DND-41 (cell line): ENCODE measurements around the gene KPNA1.

ENCODE experiments used
- ATAC-seq: fragments of 200-7000 bp; cut with Tn5 transposase; 3 replicates; pipeline ENCODE4 v1.9.1; 2021; ENCODE audit warnings: low read depth; ENCODE audit not compliant: insufficient read depth
- DNase-seq: peaks from one replicate; pipeline ENCODE4 v3.0.0-alpha.2; 2020
- H2AFZ ChIP-seq: 2 replicates; pipeline ENCODE4 v1.6.0; 2012; ENCODE audit warnings: low read depth, low read length
- H3K27ac ChIP-seq: 2 replicates; pipeline ENCODE4 v1.5.1; 2012; ENCODE audit warnings: low read length, inconsistent platforms
- H3K27me3 ChIP-seq: fragments of 200-600 bp; sonication (generic); 2 replicates; pipeline ENCODE4 v1.6.0; 2012; ENCODE audit warnings: low read length, mild to moderate bottlenecking, inconsistent platforms; ENCODE audit not compliant: insufficient read depth, poor library complexity
- H3K36me3 ChIP-seq: 2 replicates; pipeline ENCODE4 v1.5.1; 2012; ENCODE audit warnings: low read length, inconsistent platforms; ENCODE audit not compliant: insufficient read depth
- H3K4me1 ChIP-seq: 2 replicates; pipeline ENCODE4 v1.5.1; 2012; ENCODE audit warnings: mild to moderate bottlenecking, low read length; ENCODE audit not compliant: insufficient read depth
- H3K4me2 ChIP-seq: 2 replicates; pipeline ENCODE4 v1.6.0; 2012; ENCODE audit warnings: mild to moderate bottlenecking, moderate library complexity, low read length, inconsistent platforms; ENCODE audit not compliant: insufficient read depth
- H3K4me3 ChIP-seq, 2 experiments: fragments of 200-600 bp in 1 of 2; shearing (Covaris generic) in 1 of 2; 2 replicates each; pipeline ENCODE4 v1.5.1; 2012 to 2016; ENCODE audit warnings: inconsistent platforms in 2 of 2, low read length in 2 of 2, mild to moderate bottlenecking in 2 of 2, low read depth in 1 of 2, moderate library complexity in 1 of 2
- H3K79me2 ChIP-seq: 2 replicates; pipeline ENCODE4 v1.6.0; 2012; ENCODE audit warnings: low read length, inconsistent platforms; ENCODE audit not compliant: insufficient read depth
- H3K9ac ChIP-seq: 2 replicates; pipeline ENCODE4 v1.6.0; 2012; ENCODE audit warnings: low read depth, mild to moderate bottlenecking, inconsistent platforms, low read length, moderate library complexity
- H3K9me3 ChIP-seq: 2 replicates; pipeline ENCODE4 v1.5.1; 2012; ENCODE audit warnings: low read length, moderate library complexity, mild to moderate bottlenecking, inconsistent platforms; ENCODE audit not compliant: insufficient read depth, severe bottlenecking
- H4K20me1 ChIP-seq: 2 replicates; pipeline ENCODE4 v1.6.0; 2012; ENCODE audit warnings: low read length; ENCODE audit not compliant: insufficient read depth
- CTCF ChIP-seq: IDR thresholded peaks from 2 replicates; pipeline ENCODE4 v1.5.1; 2012; ENCODE audit warnings: borderline replicate concordance, low read length, moderate library complexity, mild to moderate bottlenecking; ENCODE audit not compliant: poor library complexity, severe bottlenecking; ENCODE audit errors: extremely low read depth
- EZH2 ChIP-seq: IDR thresholded peaks from 3 replicates; pipeline ENCODE4 v1.6.1; 2012; ENCODE audit warnings: borderline replicate concordance, low read depth, mild to moderate bottlenecking, moderate library complexity, low read length, inconsistent platforms; ENCODE audit not compliant: severe bottlenecking

Gene KPNA1

GRCh38 chr3:122558605-122559004 lies 43.9 kb upstream of the KPNA1 start:
- Histone ChIP-seq H3K36me3 (peaks cover 52% of the 10 kb centered on the region), H3K27ac (no peak overlapping the region), H3K4me2 (no peak overlapping the region), H3K9ac (no peak overlapping the region), H3K4me1 (peaks cover 22% of the 10 kb centered on the region), H3K27me3 (no peaks in the 10 kb centered on the region), H3K4me3 (no peak overlapping the region), H3K9me3 (no peaks in the 10 kb centered on the region), H4K20me1 (no peaks in the 10 kb centered on the region), H2AFZ (no peak overlapping the region), H3K79me2 (peaks cover 16% of the 10 kb centered on the region)
- TF ChIP-seq EZH2 (no peak), CTCF (no peak)
- ATAC-seq (no peak), DNase-seq (no peak)

- H3K4me2 ChIP-seq, result no peak overlapping the region
- H3K9ac ChIP-seq, result no peak overlapping the region
- no peaks in the 10 kb centered on the region for H3K9me3 ChIP-seq
- H4K20me1 ChIP-seq, result no peaks in the 10 kb centered on the region
- no peaks in the 10 kb centered on the region for H3K27me3 ChIP-seq
- H2AFZ ChIP-seq, result no peak overlapping the region
- H3K4me3 ChIP-seq, result no peak overlapping the region
- peaks cover 5% of the 10 kb centered on the region for H3K79me2 ChIP-seq
- DNase-seq, result no peak
- no peak for TF ChIP-seq CTCF
- no peak for TF ChIP-seq EZH2
- H3K27ac ChIP-seq, result no peak overlapping the region
- peaks cover 10% of the 10 kb centered on the region for H3K4me1 ChIP-seq
- ATAC-seq, result no peak
- H3K36me3 ChIP-seq, result peaks cover 60% of the 10 kb centered on the region
These were observed 42.6 kb upstream of the KPNA1 start for GRCh38 chr3:122557356-122557755.

- no peaks in the 10 kb centered on the region for H3K27me3 ChIP-seq
- no peak overlapping the region for H3K4me2 ChIP-seq
- no peaks in the 10 kb centered on the region for H3K4me1 ChIP-seq
- no peak overlapping the region for H3K9ac ChIP-seq
- ATAC-seq (no peak), DNase-seq (no peak)
- no peak overlapping the region for H2AFZ ChIP-seq
- no peak for TF ChIP-seq EZH2
- TF ChIP-seq CTCF, result no peak
- H3K79me2 ChIP-seq, result no peaks in the 10 kb centered on the region
- no peak overlapping the region for H3K4me3 ChIP-seq
- H3K9me3 ChIP-seq, result no peaks in the 10 kb centered on the region
- H4K20me1 ChIP-seq, result no peaks in the 10 kb centered on the region
- H3K27ac ChIP-seq, result no peak overlapping the region
- peaks cover 77% of the 10 kb centered on the region for H3K36me3 ChIP-seq
These were observed 40.7 kb upstream of the KPNA1 start for GRCh38 chr3:122555275-122556071.

GRCh38 chr3:122553171-122553570 lies 38.4 kb upstream of the KPNA1 start:
- TF ChIP-seq CTCF, result no peak
- no peak for TF ChIP-seq EZH2
- DNase-seq, result no peak
- peaks cover 80% of the 10 kb centered on the region for H3K36me3 ChIP-seq

More at GRCh38 chr3:122553171-122553570, 38.4 kb upstream of the KPNA1 start:
- ATAC-seq, result no peak
- Histone ChIP-seq H4K20me1 (no peaks in the 10 kb centered on the region), H2AFZ (no peak overlapping the region), H3K79me2 (no peaks in the 10 kb centered on the region), H3K27me3 (no peaks in the 10 kb centered on the region), H3K4me3 (no peak overlapping the region), H3K4me2 (no peak overlapping the region), H3K9ac (no peak overlapping the region), H3K27ac (no peak overlapping the region), H3K4me1 (no peaks in the 10 kb centered on the region), H3K9me3 (no peaks in the 10 kb centered on the region)
